ENCODE data around the gene AASS.
"Not testable (repeated sequence)": the region's sequence is repeated elsewhere in the genome, so short reads cannot be mapped to it uniquely, and the experiment has no call there.

The AASS gene

DNA sequence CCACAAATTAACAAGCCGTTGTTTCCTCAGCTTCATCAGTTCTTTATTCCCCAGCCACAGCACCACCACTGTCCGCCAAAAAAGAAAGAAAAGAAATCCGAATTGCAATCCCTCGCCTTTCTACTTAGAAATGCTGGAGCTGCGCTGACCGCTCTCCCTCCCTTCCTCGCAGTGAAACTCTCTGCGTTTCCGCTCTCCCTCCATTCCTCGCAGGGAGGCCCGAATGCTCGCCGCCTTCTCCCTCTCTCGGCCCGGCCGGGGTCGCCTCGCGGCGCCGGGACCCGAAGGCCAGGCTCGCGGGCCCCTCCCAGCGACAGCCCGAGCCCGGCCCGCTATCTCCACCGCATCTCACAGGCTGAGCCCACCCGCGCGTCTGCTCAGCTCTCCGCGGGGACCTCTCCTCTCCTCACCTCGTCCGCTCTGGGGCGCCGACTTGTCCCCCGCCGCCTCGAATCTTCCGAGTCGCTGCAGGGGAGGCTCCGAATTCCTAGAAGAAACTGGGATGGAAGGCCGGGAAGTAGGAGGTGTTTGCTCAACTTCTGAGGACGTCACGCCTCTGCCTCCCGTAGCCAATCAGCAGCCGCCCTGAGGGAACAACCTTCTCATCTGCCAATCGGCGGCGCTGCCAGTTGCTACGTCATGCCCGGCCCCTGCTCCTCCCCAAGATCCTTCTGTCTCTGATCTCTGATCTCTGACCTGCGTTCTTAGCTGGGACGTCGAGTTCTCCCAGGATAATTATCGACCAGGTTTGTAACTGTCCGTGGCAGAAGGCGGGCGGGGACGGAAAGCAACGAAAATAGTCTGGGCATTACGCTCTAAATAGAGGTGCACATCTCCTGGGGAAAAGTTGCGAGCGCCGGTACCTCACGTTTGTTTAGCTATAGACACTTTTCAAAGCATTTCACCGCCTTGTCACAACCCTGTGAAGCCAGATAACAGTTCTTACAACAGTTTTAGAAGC is at the start of gene AASS:
Gene AASS, minus strand, starts transcription at position 499 of the 961 bp plus-strand sequence. CDS start 10,523 bp downstream, outside the sequence.
- peak within 1 kb of the TSS; percentile 76 for H3K4me3 ChIP-seq (replicated peaks; ENCODE audit: low read depth, low read length)
- TF ChIP-seq CTCF (IDR thresholded peaks at IDR 0.05; ENCODE audit: low read depth, low read length, missing control alignments), result no peak
- peak; percentile 81 for DNase-seq (ENCODE audit: extremely low read depth, low read depth)

DNA sequence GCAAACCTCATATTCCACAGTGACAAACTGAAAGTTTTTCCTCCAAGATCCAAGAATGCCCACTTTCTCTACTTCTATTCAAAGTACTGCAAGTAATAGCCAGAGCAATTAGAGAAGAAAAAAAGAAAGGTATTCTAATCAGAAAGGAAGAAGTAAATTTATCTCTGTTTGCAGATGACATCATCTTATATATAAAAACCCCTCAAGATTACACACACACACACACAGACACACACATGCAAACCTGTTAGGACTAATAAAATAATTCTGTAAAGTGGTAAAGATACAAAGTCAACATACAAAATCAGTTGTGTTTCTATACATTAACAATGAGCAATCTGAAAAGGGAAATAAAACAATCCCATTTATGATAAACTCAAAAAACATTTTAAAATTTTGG is 44.7 kb upstream of the AASS start:
- no peak for TF ChIP-seq CTCF (IDR thresholded peaks at IDR 0.05; ENCODE audit: low read depth, low read length, missing control alignments)
- H3K4me3 ChIP-seq (replicated peaks; ENCODE audit: low read depth, low read length), result no peak overlapping the region
- DNase-seq (ENCODE audit: extremely low read depth, low read depth), result no peak

DNA sequence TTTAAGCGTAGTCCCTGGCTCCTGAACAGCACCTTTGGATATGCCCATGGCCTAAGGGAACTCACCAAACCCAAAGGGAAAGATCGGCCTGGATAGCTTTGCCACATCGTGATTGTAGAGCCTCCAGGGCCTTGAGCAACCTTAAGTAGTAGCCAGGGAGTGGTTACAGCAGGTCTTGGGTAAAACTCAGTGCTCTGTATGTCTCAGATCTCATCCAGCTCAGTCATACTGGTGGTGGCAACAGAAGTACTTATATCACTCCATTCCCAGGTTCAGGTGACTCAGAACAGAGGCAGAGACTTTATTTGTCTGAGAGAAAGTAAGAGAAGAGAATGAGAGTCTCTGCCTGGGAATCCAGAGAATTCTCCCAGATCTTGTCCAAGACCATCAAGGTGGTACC is 39.1 kb upstream of the AASS start:
- no peak for TF ChIP-seq CTCF (IDR thresholded peaks at IDR 0.05; ENCODE audit: low read depth, low read length, missing control alignments)
- DNase-seq (ENCODE audit: extremely low read depth, low read depth), result no peak
- H3K4me3 ChIP-seq (replicated peaks; ENCODE audit: low read depth, low read length), result no peak overlapping the region

DNA sequence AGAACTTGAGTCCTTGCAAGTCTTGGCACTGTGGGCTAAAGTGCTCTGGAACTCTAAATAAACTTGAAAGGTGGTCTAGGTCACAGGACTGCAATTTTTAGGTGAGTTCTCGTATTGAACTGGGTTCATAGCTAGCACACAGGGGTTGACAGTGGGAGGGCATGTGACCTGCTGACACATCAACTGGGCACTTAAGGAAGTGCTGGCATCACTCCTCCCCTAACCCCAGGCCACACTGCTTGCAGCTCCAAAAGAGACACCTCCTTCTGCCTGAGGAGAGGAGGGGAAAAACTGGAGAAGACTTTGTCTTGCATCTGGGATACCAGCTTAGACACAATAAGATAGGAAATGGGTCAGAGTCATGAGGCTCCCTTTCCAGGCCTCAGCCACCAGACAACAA is 38.0 kb upstream of the AASS start:
- no peak for TF ChIP-seq CTCF (IDR thresholded peaks at IDR 0.05; ENCODE audit: low read depth, low read length, missing control alignments)
- DNase-seq (ENCODE audit: extremely low read depth, low read depth), result no peak

DNA sequence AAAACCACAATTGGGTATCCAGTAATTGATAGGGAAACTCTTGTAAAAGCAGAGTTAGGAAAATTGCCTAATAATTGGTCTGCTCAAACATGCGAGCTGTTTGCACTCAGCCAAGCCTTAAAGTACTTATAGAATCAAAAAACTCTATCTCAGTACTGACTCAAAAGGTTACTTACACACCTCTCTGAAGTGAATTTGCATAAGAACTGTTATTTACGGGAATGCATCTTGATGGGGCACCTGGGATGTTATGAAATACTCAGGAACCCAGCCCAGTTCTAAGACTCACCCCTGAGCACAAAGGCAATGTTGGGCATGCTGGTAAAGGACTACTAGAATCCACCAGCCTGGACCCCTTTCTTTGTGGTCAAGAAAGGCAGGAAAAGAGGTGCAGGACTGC is 28.1 kb upstream of the AASS start:
- H3K4me3 ChIP-seq (replicated peaks; ENCODE audit: low read depth, low read length); DNase-seq (ENCODE audit: extremely low read depth, low read depth): not testable (repeated sequence)

More for the DNA sequence above, 38.0 kb upstream of the AASS start:
- no peak overlapping the region for H3K4me3 ChIP-seq (replicated peaks; ENCODE audit: low read depth, low read length)

DNA sequence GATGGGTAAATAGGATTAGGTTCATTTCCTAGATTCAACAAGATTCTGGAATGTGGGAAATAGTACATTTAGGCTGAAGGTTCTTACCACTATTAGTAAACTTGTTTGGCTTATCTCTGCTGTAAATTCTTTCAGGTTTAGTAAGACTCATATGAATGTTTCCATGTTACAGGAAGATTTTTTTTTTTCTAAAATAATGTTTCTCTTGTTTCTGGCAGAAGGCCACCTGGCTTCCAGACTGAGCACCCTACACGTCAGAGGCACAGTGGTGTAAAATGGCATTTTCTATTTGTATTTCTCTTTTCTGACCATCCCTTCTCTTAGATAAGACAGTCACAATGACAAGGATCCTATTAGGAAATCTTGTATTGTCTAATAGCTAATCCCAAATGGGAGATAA is 22.7 kb upstream of the AASS start:
- no peak overlapping the region for H3K4me3 ChIP-seq (replicated peaks; ENCODE audit: low read depth, low read length)
- no peak for TF ChIP-seq CTCF (IDR thresholded peaks at IDR 0.05; ENCODE audit: low read depth, low read length, missing control alignments)
- no peak for DNase-seq (ENCODE audit: extremely low read depth, low read depth)

DNA sequence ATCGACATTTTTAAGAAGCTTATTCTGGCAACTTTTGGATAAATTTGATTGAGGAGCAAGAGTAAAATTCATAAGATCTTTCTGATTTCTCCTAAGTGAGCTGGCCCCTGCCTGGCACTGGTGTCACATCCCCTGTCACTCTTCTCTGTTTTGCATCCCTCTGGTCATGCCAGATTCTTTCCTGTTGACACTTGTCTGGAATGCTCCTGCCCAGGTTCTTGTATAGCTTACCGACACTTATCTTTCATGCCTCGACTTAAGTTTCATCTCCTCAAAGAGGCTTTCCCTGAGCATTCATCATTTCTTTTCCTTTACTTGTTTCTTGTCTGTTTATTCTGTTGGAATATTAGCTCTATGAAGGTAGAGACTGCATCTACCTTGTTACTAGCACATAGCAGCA is 22.2 kb upstream of the AASS start:
- no peak for DNase-seq (ENCODE audit: extremely low read depth, low read depth)
- no peak for TF ChIP-seq CTCF (IDR thresholded peaks at IDR 0.05; ENCODE audit: low read depth, low read length, missing control alignments)
- H3K4me3 ChIP-seq (replicated peaks; ENCODE audit: low read depth, low read length), result no peak overlapping the region

All from HFF-Myc (cell line).